ENCODE results near the gene TK2. TPM values are rescaled to one million over a fixed set of nuclear protein-coding genes. Genes with fewer than 3 reads are reported as not detected.

The TK2 gene
- total RNA-seq, 1 donor from 2014 or later, result 13.7 TPM

GRCh38 chr16:66473051-66473571 is 76.8 kb downstream of the TK2 start:
- no peak for DNase-seq (ENCODE audit: low read depth)
- H3K4me3 ChIP-seq (ENCODE audit: low read depth, low read length), result no peak overlapping the region
- no peak for TF ChIP-seq CTCF (conservative IDR thresholded peaks at IDR 0.05; ENCODE audit: low read depth, low read length)

- DNase-seq (ENCODE audit: low read depth), result no peak
- TF ChIP-seq CTCF (conservative IDR thresholded peaks at IDR 0.05; ENCODE audit: low read depth, low read length), result no peak
- H3K4me3 ChIP-seq (ENCODE audit: low read depth, low read length), result no peak overlapping the region
Observed at GRCh38 chr16:66471716-66472393, 78.1 kb downstream of the TK2 start.

- no peak for DNase-seq (ENCODE audit: low read depth)
- no peak for TF ChIP-seq CTCF (conservative IDR thresholded peaks at IDR 0.05; ENCODE audit: low read depth, low read length)
- H3K4me3 ChIP-seq (ENCODE audit: low read depth, low read length), result no peak overlapping the region
Observed at GRCh38 chr16:66471264-66471663, 78.7 kb downstream of the TK2 start.

GRCh38 chr16:66470556-66470955 is 79.4 kb downstream of the TK2 start:
- no peak overlapping the region for H3K4me3 ChIP-seq (ENCODE audit: low read depth, low read length)
- DNase-seq (ENCODE audit: low read depth), result no peak
- no peak for TF ChIP-seq CTCF (conservative IDR thresholded peaks at IDR 0.05; ENCODE audit: low read depth, low read length)

GRCh38 chr16:66469947-66470546 is 79.9 kb downstream of the TK2 start:
- TF ChIP-seq CTCF (conservative IDR thresholded peaks at IDR 0.05; ENCODE audit: low read depth, low read length), result no peak
- no peak overlapping the region for H3K4me3 ChIP-seq (ENCODE audit: low read depth, low read length)
- no peak for DNase-seq (ENCODE audit: low read depth)

GRCh38 chr16:66469291-66469946 is 80.5 kb downstream of the TK2 start:
- no peak overlapping the region for H3K4me3 ChIP-seq (ENCODE audit: low read depth, low read length)
- TF ChIP-seq CTCF (conservative IDR thresholded peaks at IDR 0.05; ENCODE audit: low read depth, low read length), result no peak
- DNase-seq (ENCODE audit: low read depth), result no peak

All from epithelial cell of proximal tubule (primary cell).